GM23338 (cell line): Measurements from ENCODE around the gene S100A14.

Experiments used
- CREB1 ChIP-seq: fragments of 250-450 bp; sonication (Bioruptor Pico); IDR thresholded peaks from 2 replicates; pipeline ENCODE4 v1.5.0; 2020; ENCODE audit warnings: low read depth, mild to moderate bottlenecking, moderate library complexity
- CTCF ChIP-seq, 2 experiments: fragments of 200-600 bp in 1 of 2; sonication (generic) in 1 of 2; conservative IDR thresholded peaks; 2 replicates each; pipeline versions ENCODE4 v1.5.1 to v1.6.1; 2016 to 2017; ENCODE audit warnings: antibody characterized with exemption in 2 of 2, low read depth in 2 of 2, mild to moderate bottlenecking in 2 of 2, moderate library complexity in 1 of 2
- ETS1 ChIP-seq: IDR thresholded peaks from 2 replicates; pipeline ENCODE4 v1.6.1; 2016; ENCODE audit warnings: antibody characterized with exemption
- EZH2 ChIP-seq: fragments of 200-600 bp; sonication (generic); IDR thresholded peaks from one replicate; pipeline ENCODE4 v1.8.0; 2017; ENCODE audit warnings: antibody characterized with exemption, mild to moderate bottlenecking, low read depth; ENCODE audit not compliant: unreplicated experiment
- EZH2phosphoT487 ChIP-seq: fragments of 200-600 bp; sonication (generic); IDR thresholded peaks from one replicate; pipeline ENCODE4 v1.8.1; 2018; ENCODE audit warnings: antibody characterized with exemption; ENCODE audit not compliant: unreplicated experiment
- JUNB ChIP-seq: IDR thresholded peaks from one replicate; pipeline ENCODE4 v1.6.1; 2016; ENCODE audit warnings: antibody characterized with exemption; ENCODE audit not compliant: unreplicated experiment
- POLR2AphosphoS5 ChIP-seq: IDR thresholded peaks from 2 replicates; pipeline ENCODE4 v1.6.1; 2016; ENCODE audit warnings: antibody characterized with exemption, low read depth
- ZNF331 ChIP-seq: fragments of 250-450 bp; sonication (Bioruptor Pico); IDR thresholded peaks from 2 replicates; pipeline ENCODE4 v1.5.0; 2020; ENCODE audit warnings: low read depth, mild to moderate bottlenecking, moderate library complexity

DNA sequence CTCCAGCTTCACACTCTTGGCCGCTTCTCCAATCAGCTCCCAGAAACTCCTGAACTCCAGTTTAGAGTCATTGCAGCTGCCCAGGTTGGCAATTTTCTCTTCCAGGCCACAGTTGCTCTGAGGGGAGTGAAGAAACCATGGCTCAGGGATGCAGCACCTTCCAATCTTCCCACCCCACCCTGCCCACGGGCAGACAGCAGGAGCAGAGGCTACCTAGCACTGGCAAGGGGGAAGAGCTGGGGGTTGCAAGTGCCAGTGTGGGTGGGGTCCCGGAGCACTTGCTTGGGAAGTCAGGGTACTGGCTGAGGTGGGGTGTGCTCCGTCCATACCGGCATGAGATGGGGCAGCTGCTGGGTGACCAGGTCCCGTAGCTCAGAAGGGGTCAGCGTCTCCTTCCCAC is 1.2 kb downstream of the S100A14 start:
- no peak for TF ChIP-seq CTCF (conservative IDR thresholded peaks at IDR 0.05; ENCODE audit: low read depth in 2 of 2)
- TF ChIP-seq EZH2, result no peak
- no peak for TF ChIP-seq JUNB
- no peak for TF ChIP-seq EZH2phosphoT487
- no peak for TF ChIP-seq POLR2AphosphoS5
- TF ChIP-seq ETS1, result no peak
- TF ChIP-seq ZNF331 (CRISPR knock-in tag), result no peak
- TF ChIP-seq CREB1 (CRISPR knock-in tag), result no peak
